Measurements from ENCODE around the gene CXCL8.
"Not testable (repeated sequence)": the region's sequence is repeated elsewhere in the genome, so short reads cannot be mapped to it uniquely, and the experiment has no call there.

CXCL8 gene

DNA sequence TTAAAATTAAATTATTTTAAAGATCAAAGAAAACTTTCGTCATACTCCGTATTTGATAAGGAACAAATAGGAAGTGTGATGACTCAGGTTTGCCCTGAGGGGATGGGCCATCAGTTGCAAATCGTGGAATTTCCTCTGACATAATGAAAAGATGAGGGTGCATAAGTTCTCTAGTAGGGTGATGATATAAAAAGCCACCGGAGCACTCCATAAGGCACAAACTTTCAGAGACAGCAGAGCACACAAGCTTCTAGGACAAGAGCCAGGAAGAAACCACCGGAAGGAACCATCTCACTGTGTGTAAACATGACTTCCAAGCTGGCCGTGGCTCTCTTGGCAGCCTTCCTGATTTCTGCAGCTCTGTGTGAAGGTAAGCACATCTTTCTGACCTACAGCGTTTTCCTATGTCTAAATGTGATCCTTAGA lies at the start of gene CXCL8:
CXCL8 (plus strand) TSS at position 217 of the 426 bp plus-strand sequence; CDS start at position 307, 90 bp downstream.
- peak; percentile 99 for DNase-seq

- not testable (repeated sequence) for DNase-seq
Measured at GRCh38 chr4:73691201-73691600, 49.2 kb upstream of the CXCL8 start.

DNA sequence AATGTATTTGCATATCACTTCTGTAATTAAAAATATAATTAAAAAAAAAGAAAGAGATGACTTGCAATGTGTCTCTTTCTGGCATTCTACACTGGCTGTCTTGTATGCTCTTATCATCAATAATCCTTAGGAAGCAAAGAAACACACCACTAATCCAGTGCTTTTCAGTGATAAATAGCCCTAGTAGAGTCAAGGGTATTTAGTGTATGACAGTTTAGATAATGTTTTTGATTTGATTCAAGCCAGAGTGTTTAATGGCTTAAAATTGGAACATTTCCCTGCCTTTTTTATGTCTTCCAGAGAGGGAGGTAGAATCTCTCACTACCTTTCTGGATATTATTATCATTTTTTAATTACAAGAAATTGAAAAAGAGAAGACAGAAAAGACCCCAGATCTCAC lies 48.6 kb upstream of the CXCL8 start:
- DNase-seq = no peak

- DNase-seq = no peak
Measured at GRCh38 chr4:73692254-73692653, 48.1 kb upstream of the CXCL8 start.

DNA sequence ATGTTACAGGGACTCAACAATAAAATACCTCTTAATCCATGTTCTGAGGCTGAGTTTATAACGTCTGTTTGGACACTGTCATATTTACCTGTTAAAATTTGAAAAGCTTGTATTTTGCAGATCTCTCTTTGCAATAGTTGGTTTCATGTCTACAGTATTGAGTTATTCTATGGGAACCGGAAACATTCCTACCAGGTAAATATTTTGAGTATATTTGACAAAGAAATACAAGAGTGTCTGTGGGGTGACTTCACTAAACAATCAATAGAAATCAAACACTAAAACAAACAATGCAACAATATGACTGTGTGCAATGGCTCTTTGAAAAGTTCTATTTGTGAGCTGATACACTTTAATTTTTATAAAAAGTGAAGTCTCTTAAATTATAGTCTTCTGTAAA lies 47.7 kb upstream of the CXCL8 start:
- DNase-seq = no peak

DNA sequence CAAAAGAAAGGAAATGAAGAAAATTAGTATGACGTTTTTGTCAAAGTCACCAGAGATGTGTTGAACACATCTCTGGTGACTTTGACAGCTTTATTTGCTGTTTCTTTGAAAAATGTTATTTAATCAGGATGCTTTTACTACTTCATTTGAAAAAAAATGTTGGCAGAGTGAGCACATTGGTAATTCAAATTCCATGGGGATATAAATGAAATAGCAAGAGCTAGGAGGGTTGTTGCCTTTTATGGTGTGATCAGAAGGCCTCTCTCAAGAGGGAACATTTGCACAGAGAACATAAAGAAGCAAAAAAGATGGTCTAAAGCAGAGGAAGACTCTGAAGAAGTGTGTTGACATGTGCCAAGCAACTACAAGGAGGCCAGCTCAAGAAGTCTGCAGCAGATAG lies 46.6 kb upstream of the CXCL8 start:
- DNase-seq = no peak

DNA sequence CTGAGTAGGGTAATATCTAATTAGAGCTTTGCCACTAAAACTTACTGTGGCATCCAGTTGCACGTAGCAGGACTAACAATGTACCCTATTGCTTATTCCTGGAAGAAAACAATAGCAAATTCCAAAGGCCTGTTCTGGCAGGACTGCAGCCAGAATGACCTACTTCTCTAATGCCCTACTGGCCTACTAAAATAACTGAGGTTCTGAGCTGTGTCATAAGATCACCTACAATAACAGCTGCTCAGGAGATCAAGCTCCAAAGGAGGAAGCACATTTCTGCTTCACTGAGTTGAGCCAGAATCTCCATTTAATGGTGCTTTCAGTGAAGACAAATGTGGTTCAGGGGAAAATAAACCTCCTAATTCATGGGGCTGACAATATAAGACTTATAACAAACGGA lies 42.2 kb upstream of the CXCL8 start:
- no peak for DNase-seq

- no peak for DNase-seq
Measured at GRCh38 chr4:73701116-73701515, 39.3 kb upstream of the CXCL8 start.

GRCh38 chr4:73702796-73703287 lies 37.5 kb upstream of the CXCL8 start:
- DNase-seq = no peak

DNA sequence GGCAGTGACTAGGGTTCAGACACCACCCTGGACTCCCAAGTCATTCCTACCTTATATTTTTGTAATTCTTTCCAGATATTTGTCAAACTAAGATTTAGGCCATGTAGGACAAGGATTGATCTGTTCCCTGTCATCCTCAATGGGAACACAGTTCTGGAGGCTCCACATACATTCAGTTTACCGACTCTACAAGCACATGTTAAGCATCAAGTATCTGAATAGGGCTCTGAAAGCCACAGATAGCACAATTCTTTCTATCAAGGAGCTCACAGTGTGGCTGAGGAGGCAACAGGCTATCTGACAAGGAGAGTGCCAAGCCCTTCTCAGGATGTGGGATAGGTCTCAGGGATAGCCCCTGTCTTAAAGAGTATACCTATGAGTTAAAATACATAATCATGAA lies 37.0 kb upstream of the CXCL8 start:
- DNase-seq = no peak

DNA sequence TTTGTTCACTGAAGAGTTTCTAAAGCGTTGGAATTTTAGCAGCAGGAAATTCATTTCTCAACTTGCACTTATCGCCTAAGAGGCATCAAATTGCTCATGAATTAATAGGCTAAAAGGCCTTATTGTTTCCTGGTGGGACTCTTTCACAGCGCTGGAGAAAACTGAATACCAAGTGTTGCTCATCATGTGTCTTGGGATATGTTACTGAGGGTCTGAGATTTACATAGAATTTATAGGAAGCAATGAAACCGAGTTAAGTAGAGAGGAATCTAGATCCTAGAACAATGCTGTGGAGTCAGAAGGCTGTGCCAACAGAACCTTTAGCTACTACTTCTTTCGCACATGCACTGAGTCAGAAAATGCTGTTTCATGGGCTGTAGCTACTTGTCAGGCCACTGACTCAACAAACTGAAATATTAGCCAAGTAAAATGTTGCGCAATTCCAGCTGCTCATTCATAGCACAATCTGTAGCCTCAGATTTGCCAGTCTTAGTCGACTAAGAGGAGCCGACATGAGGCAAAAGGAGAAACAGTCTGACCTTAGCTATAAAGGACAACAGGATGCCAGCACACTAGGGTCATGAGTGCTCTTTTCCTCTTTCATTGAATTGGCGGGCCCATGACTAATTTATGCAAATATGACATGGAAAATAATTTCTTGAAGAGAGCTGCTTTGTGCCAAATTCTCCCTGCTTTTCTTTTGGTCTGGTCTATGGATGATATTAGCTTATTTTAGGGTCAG lies 35.9 kb upstream of the CXCL8 start:
- DNase-seq = peak; percentile 100

DNA sequence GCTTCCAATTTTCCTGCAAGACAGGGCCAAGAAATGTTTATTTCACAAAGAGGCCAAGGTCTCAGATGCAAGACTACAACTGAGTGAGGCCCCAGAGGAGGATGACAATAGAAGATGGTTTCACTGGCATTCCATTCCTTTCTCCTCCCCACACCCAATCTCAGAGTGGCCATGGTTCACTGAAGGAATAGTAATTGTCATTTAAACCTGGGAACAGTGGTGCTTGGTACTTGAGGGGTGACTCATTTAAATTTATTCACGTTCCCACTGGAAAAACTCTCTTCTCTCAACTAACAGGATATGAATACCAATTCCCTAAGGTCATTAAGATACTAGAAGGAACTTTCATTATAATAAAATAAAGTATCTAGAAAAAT lies 35.3 kb upstream of the CXCL8 start:
- DNase-seq = no peak

DNA sequence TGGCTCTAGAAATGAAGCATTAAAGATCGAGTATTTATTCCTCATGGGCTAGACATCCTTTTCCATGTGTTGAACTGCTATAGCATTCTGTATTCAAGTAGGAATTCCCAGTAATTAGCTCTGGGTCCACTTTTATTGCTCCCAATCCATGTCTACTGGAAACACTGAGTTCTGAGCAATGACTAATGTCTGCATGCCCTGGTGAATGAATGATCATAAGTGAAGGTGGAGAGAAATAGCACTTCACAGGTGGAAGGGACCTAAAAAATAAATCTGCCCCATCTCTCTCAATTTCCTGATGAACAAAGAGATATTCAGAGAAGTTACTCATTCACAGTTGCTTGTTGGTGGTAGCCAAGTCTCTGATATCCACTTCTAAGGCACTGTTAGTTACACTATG lies 34.6 kb upstream of the CXCL8 start:
- DNase-seq = no peak

DNA sequence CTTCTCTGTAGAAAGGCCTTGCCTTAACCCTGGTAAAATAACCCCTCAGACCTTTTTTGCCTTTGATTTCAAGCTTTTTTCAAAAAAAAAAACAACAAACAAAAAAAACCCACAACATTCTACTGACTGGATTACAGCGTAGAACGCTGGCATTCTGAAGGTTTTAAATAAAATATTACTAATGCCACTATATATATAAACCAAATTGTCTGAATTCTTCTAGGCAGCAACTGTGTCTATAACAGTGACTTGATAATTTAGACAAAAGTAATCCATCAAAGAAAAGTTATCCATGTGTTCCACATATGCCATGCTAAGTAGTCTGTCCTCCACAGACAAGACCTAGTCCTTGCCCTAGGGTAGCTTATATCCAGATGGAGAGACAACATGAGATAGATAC lies 33.6 kb upstream of the CXCL8 start:
- no peak for DNase-seq

DNA sequence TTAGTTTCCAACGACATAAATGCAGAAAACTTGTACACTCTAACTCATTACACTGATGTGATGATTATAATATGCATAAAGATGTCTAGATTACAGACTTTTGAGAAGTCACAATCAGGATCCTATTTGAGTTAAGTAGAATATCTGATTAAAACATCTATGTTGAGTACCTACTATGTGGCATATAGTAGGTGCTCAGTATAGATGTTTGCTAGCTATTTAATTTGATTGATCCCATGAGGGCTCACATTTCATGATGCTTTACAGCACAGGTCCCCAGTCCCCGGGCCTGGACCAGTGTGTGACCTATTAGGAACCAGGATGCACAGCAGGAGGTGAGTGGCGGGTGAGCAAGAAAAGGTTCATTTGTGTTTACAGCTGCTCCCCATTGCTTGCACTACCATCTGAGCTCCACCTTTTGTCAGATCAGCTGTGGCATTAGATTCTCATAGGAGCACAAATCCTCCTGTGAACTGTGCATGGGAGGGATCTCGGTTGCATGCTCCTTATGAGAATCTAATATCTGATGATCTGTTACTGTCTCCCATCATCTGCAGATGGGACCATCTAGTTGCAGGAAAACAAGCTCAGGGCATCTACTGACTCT lies 33.0 kb upstream of the CXCL8 start:
- DNase-seq = no peak

- DNase-seq = peak; percentile 82
Measured at GRCh38 chr4:73707918-73708577, 32.3 kb upstream of the CXCL8 start.

DNA sequence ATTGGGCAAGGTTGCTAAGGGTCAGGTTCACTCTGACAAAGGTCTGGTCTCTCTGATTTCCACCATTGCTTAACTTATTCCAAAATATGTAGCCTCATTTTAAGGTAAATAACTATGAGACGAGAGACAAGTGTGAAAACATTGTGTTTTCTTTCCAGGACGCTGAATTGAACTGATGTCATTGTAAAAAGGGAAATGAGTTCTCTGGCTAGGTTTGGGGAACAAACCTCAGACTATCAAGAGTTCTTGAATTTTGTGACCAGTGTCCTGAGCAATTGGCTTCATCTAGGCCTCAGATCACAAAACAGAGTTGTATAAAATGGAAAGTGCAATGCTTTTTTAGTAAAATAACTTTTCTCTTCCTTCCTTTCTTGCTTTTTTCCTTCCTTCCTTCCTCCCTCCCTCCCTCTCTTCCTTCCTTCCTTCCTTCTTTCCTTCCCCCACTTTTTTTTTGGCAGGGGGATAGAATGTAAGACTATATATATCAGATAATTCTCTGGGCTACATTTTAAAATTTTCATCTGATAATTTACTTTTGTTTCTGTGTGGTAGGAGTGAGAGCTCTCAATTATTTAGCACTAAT lies 30.8 kb upstream of the CXCL8 start:
- DNase-seq = peak; percentile 82

- no peak for DNase-seq
Measured at GRCh38 chr4:73710094-73710493, 30.3 kb upstream of the CXCL8 start.

DNA sequence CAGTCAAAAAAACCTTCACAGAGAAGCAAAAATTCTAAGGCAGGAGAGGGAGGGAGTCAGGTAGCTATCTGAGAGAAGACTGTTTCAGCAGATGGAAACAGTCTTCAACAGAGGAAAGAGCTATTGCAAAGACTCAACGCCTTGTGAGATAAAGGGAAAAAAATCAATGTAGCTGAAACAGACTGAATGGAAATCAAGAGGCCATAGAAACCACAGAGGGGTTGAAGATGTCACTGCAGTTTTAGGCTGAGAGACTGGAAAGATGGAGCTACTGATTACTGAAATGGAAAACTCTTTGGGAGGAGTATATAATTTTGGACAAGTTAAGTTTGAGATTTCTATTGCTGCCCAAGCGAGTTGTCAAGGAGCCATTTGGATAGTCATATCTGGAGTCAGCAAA lies 28.4 kb upstream of the CXCL8 start:
- DNase-seq = no peak

DNA sequence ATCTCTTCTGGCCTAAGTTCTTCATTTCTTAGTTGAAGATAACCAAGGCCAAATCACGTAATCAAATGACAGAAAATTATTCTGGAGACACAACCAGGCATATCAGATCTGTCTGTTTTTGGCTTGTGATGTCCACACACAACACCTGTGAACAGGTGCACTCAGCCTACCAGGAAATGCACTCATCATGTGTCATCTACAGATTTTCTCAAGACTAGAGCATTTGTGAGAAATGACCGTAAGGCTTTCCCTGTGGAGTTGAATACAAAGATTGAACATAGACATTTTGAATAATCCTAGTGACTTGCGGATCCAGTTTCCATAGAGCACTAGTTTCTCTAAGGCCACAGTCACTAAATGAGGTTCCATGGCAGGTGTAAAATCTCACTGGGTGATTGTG lies 26.7 kb upstream of the CXCL8 start:
- DNase-seq = no peak

- DNase-seq = no peak
Measured at GRCh38 chr4:73714647-73715046, 25.7 kb upstream of the CXCL8 start.

DNA sequence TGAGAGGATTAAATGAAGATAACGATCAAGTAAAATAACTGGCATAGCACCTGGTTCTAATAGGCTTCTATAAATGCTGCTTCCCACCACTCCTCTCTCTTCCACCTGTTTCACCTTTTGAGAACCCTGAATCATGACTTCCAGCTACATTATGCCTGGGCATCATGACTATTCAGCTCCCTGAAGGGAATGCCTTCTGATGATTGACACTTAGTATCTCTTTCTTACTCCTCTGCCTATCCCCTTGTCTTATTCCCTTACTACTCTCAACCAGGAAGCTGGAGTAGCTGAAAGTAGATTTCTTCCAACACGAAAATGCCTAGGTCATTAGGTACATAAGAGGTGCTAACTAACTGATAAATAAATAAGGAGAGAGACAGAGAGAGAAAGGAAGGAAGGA lies 24.7 kb upstream of the CXCL8 start:
- DNase-seq = no peak

Data from inflammatory macrophage treated with lipopolysaccharide for 4 hours (primary cell).